GM12865 (cell line): ENCODE results near the gene MBTD1.
"Not testable (repeated sequence)": the region's sequence is repeated elsewhere in the genome, so short reads cannot be mapped to it uniquely, and the experiment has no call there.

Experiments used
- DNase-seq: peaks from one replicate; pipeline ENCODE4 v3.0.0; 2010; ENCODE audit warnings: low read depth
- H3K4me3 ChIP-seq: 2 replicates; pipeline ENCODE4 v1.5.1; 2011; ENCODE audit warnings: mild to moderate bottlenecking, low read depth, low read length, control low read depth
- TF ChIP-seq, protein P1 (sequence below): IDR thresholded peaks from 2 replicates; pipeline ENCODE4 v1.5.1; 2011; ENCODE audit warnings: low read length, control low read depth, low read depth, inconsistent platforms; ENCODE audit not compliant: insufficient read depth; ENCODE audit errors: missing control alignments

Gene MBTD1

DNA sequence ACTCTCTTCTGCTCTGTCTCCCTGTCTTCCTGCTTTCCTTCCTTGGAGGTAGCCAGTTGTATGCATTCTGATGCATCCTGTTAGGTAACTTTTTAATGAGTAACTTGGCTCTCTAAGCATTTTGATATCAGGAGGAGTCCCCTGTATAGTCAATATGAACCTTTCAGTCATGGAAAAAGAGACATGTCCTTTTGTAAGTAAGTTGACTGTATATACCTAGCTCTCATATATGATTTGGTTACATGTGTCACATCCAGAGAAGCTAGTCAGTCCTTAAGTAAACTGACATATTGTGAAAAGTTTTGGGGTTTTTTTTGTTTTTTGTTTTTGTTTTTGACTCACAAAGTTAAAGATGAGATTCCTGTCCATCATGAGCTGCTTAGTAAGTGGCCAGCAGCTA lies 19.3 kb upstream of the MBTD1 start:
- TF ChIP-seq, protein P1, sequence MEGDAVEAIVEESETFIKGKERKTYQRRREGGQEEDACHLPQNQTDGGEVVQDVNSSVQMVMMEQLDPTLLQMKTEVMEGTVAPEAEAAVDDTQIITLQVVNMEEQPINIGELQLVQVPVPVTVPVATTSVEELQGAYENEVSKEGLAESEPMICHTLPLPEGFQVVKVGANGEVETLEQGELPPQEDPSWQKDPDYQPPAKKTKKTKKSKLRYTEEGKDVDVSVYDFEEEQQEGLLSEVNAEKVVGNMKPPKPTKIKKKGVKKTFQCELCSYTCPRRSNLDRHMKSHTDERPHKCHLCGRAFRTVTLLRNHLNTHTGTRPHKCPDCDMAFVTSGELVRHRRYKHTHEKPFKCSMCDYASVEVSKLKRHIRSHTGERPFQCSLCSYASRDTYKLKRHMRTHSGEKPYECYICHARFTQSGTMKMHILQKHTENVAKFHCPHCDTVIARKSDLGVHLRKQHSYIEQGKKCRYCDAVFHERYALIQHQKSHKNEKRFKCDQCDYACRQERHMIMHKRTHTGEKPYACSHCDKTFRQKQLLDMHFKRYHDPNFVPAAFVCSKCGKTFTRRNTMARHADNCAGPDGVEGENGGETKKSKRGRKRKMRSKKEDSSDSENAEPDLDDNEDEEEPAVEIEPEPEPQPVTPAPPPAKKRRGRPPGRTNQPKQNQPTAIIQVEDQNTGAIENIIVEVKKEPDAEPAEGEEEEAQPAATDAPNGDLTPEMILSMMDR: no peak
- H3K4me3 ChIP-seq: no peak overlapping the region
- DNase-seq: no peak

DNA sequence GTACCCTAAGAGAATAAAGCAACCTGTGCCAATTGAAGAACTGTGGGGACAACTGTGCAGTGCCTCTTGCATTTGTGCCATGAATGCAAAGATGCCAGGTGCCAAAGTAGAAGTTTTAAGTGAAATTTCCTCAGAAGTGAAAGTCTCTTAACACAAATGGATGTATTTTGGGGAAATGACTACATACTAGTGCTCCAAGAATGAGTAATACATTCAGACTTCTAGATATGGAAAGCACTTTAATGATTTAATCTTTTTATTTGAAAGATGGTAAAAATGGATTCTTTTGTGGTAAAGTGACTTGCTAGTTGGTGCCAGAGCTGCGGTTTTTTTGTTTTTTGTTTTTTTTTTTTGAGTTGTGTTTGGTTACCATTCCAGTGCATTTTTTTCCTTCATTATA lies 15.5 kb upstream of the MBTD1 start:
- DNase-seq: no peak
- TF ChIP-seq, protein P1: no peak
- H3K4me3 ChIP-seq: no peak overlapping the region

DNA sequence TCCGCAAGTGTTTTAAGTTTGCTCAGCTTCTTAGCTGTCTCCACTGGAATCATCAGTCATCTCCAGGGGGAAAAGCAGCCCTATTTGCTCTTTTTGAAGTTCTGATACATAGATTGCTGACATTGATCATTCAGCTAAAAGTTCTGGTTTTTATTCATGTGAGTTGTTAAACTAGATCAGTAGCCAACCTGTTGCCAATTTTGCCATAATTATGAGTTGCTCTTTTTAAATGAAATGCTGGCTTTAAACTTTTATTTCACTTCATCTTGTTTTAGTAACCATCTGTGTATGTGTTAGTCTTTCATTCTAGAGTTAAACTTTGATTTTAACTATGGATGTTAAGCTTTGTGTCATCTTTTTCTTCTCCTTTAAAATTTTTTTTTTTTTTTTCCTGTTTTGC lies 13.0 kb upstream of the MBTD1 start:
- no peak for DNase-seq
- TF ChIP-seq, protein P1: no peak
- no peak overlapping the region for H3K4me3 ChIP-seq

DNA sequence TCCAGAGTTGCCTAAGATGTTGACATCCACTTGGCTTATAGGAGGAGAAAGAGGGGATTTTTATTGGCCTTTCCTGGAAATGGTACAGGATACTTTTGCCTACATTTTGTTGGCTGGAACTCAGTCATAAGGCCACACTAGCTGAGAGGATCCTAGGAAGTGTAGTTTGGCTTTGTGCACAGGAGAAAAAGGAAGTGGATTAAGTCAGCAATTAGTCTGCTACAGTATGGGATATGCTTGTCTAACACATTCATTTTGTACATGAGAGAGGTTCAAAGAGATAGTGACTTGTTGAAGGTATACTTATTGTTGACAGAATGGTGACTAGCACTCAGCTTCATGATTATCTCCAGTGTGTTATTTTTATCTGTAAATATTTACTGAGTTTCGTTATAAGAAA lies 10.8 kb upstream of the MBTD1 start:
- no peak for DNase-seq
- TF ChIP-seq, protein P1: no peak
- no peak overlapping the region for H3K4me3 ChIP-seq

DNA sequence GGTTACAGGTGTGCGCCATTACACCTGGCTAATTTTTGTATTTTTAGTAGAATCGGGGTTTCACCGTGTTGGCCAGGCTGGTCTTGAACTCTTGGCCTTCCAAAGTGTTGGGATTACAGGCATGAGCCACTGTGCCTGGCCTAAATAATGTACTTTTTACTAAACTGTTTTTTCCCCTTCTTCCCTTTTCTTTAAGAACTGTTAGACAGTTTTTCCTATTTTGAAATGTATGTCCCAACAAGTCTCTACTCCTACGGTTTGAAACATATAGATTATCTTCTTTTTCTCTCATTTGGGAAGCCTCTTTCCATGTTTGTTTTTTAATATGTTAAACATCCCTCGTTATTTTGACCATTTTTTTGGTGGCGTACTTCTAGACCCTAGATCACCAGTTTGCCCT lies 10.1 kb upstream of the MBTD1 start:
- TF ChIP-seq, protein P1: no peak
- no peak overlapping the region for H3K4me3 ChIP-seq
- no peak for DNase-seq

DNA sequence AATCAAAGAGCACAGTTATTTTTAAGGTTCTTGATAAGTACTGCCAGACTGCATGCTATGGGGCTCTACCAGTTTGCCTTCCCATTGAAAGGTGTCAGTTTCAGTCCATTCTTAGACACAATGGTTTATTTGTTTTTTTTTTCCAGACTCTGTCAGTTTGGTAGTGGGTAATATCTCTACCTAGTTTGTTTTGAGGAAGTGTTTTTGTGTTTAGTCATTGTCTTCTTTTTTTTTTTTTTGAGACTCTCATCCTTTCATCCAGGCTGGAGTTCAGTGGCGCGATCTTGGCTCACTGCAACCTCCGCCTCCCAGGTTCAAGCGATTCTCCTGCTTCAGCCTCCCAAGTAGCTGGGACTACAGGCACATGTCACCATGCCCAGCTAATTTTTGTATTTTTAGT lies 4.6 kb upstream of the MBTD1 start:
- DNase-seq: peak; percentile 9
- H3K4me3 ChIP-seq: not testable (repeated sequence)

DNA sequence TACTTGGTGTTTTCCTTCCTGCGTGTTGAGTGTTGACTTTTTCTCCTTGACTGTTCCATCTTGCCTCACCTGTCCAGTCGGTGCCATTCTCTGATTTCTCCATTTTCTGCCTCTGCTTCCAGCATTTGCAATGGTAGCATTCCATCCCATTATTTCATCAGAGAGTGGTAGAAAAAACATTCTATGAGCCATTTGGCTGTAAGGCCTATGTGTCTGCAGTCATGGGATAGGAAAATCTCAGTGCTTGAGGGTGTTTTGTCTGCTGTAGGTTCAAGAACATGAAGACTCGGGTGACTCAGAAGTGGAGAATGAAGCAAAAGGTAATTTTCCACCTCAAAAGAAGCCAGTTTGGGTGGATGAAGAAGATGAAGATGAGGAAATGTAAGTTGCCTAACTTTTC lies 3.2 kb upstream of the MBTD1 start:
- H3K4me3 ChIP-seq: no peak overlapping the region
- TF ChIP-seq, protein P1: no peak
- no peak for DNase-seq
